HepG2 (cell line): ENCODE data around the gene BPHL. TPM values are rescaled to one million over a fixed set of nuclear protein-coding genes. Genes with fewer than 3 reads are reported as not detected.

ENCODE experiments used
- HIC2 ChIP-seq: sonication (generic); formaldehyde crosslinking; IDR thresholded peaks from 2 replicates; pipeline ENCODE4 v1.9.0; 2022; ENCODE audit warnings: low read depth, missing genetic modification reagents
- HMGA1 ChIP-seq: sonication (generic); formaldehyde crosslinking; conservative IDR thresholded peaks from 2 replicates; pipeline ENCODE4 v1.4.0; 2020; ENCODE audit warnings: missing genetic modification reagents
- HOXA5 ChIP-seq: sonication (generic); formaldehyde crosslinking; IDR thresholded peaks from 2 replicates; pipeline ENCODE4 v1.4.0; 2020; ENCODE audit warnings: missing genetic modification reagents
- IRF1 ChIP-seq: sonication (generic); formaldehyde crosslinking; IDR thresholded peaks from 2 replicates; pipeline ENCODE4 v1.4.0; 2020; ENCODE audit warnings: low read depth, mild to moderate bottlenecking, missing genetic modification reagents
- MAX ChIP-seq: IDR thresholded peaks from 2 replicates; pipeline ENCODE4 v1.6.1; 2012; ENCODE audit warnings: inconsistent platforms
- MEIS1 ChIP-seq: sonication (generic); formaldehyde crosslinking; IDR thresholded peaks from 2 replicates; pipeline ENCODE4 v1.9.0; 2021; ENCODE audit warnings: mild to moderate bottlenecking, missing genetic modification reagents, moderate library complexity, borderline replicate concordance
- MYNN ChIP-seq: sonication (generic); formaldehyde crosslinking; IDR thresholded peaks from 2 replicates; pipeline ENCODE4 v1.4.0; 2020; ENCODE audit warnings: mild to moderate bottlenecking, low read depth, missing genetic modification reagents
- SP4 ChIP-seq: sonication (generic); formaldehyde crosslinking; IDR thresholded peaks from 2 replicates; pipeline ENCODE4 v1.8.1; 2023; ENCODE audit warnings: mild to moderate bottlenecking, missing genetic modification reagents
- TAF15 ChIP-seq: fragments of 200-400 bp; formaldehyde crosslinking; IDR thresholded peaks from one replicate; pipeline ENCODE4 v1.6.1; 2018; ENCODE audit warnings: mild to moderate bottlenecking, low read depth, low read length; ENCODE audit not compliant: poor library complexity, severe bottlenecking
- ZBTB39 ChIP-seq: sonication (generic); formaldehyde crosslinking; IDR thresholded peaks from 2 replicates; pipeline ENCODE4 v1.5.0; 2020; ENCODE audit warnings: missing genetic modification reagents
- ZBTB44 ChIP-seq: sonication (generic); formaldehyde crosslinking; IDR thresholded peaks from 2 replicates; pipeline ENCODE4 v1.4.0; 2020; ENCODE audit warnings: missing genetic modification reagents
- ZNF101 ChIP-seq: sonication (generic); formaldehyde crosslinking; IDR thresholded peaks from 2 replicates; pipeline ENCODE4 v1.4.0; 2020; ENCODE audit warnings: mild to moderate bottlenecking, low read depth, missing genetic modification reagents, borderline replicate concordance
- ZNF280D ChIP-seq: sonication (generic); formaldehyde crosslinking; IDR thresholded peaks from 2 replicates; pipeline ENCODE4 v1.5.1; 2020; ENCODE audit warnings: mild to moderate bottlenecking, missing genetic modification reagents
- ZSCAN12 ChIP-seq: sonication (generic); formaldehyde crosslinking; IDR thresholded peaks from 2 replicates; pipeline ENCODE4 v1.9.0; 2021; ENCODE audit warnings: mild to moderate bottlenecking, missing genetic modification reagents
- polyA plus RNA-seq, 8 experiments: library from polyadenylated mRNA; depleted of rRNA in 3 of 8; stranded (reverse) in 7 of 8; unstranded in 1 of 8; fragments of >200 nt; fragmentation: Illumina TruSeq in 4 of 8; extraction: Trizol in 4 of 8; gene quantifications; 2 replicates each; pipeline versions ENCODE4 v1.2.1 to v1.2.3, GENCODE V29; 2011 to 2016; ENCODE audit warnings: low read depth in 4 of 8, missing spikeins in 1 of 8, mixed read lengths in 1 of 8; ENCODE audit not compliant: insufficient read depth in 1 of 8
- total RNA-seq, 5 experiments: library from RNA; depleted of rRNA; stranded (reverse); fragments of >200 nt; fragmentation: Illumina TruSeq; extraction: Trizol; gene quantifications; 2 replicates each; pipeline ENCODE4 v1.2.3, GENCODE V29; 2016; ENCODE audit warnings: low read depth in 1 of 5

The BPHL gene
- total and polyA plus RNA-seq, 2 of the 13 experiments (the other 11 are each of a cell fraction or from before 2014, with no cell fraction given): 37.8 to 39.5 TPM

GRCh38 chr6:3135668-3136291 lies 17.3 kb downstream of the BPHL start (continued):
- TF ChIP-seq ZNF101 (CRISPR knock-in tag): no peak
- TF ChIP-seq HMGA1 (CRISPR knock-in tag): no peak
- no peak for TF ChIP-seq HIC2 (CRISPR knock-in tag)
- no peak; the same call in 1 of the 2 replicates for TF ChIP-seq MYNN (CRISPR knock-in tag)
- TF ChIP-seq ZNF280D (CRISPR knock-in tag): no peak
- no peak for TF ChIP-seq ZBTB44 (CRISPR knock-in tag)
- TF ChIP-seq ZSCAN12: no peak
- TF ChIP-seq IRF1 (CRISPR knock-in tag): no peak
- TF ChIP-seq TAF15: no peak
- TF ChIP-seq SP4 (CRISPR knock-in tag): no peak
- 0 out of 2 replicates have a peak, but pooled peaks have one; percentile 35 for TF ChIP-seq ZBTB39 (CRISPR knock-in tag)
- TF ChIP-seq HOXA5 (CRISPR knock-in tag): peak; percentile 87; the same call in 1 of the 2 replicates
- TF ChIP-seq MEIS1 (CRISPR knock-in tag): no peak
- peak; percentile 53 for TF ChIP-seq MAX
